Smooth muscle cell (in vitro differentiated cells): ENCODE data around the gene GPR108. TPM values are rescaled to one million over a fixed set of nuclear protein-coding genes. Genes with fewer than 3 reads are reported as not detected.
"Not testable (repeated sequence)": the region's sequence is repeated elsewhere in the genome, so short reads cannot be mapped to it uniquely, and the experiment has no call there.

Source experiments
- DNase-seq: peaks from one replicate; lab custom pipeline; 2025; ENCODE audit not compliant: unreplicated experiment; lab: John Stamatoyannopoulos, UW
- H2AFZ ChIP-seq: fragments of 200-600 bp; sonication (generic); 2 replicates; pipeline ENCODE4 v1.6.0; 2016; ENCODE audit warnings: antibody characterized with exemption, low read depth, mild to moderate bottlenecking
- H3F3A ChIP-seq: fragments of 200-600 bp; sonication (generic); 2 replicates; pipeline ENCODE4 v1.6.0; 2017; ENCODE audit warnings: antibody characterized with exemption, low read depth
- H3K27ac ChIP-seq: fragments of 200-600 bp; sonication (generic); 2 replicates; pipeline ENCODE4 v1.5.1; 2016; ENCODE audit warnings: low read depth, mild to moderate bottlenecking
- H3K27me3 ChIP-seq: fragments of 200-600 bp; sonication (generic); 2 replicates; pipeline ENCODE4 v1.6.1; 2016; ENCODE audit warnings: low read depth, mild to moderate bottlenecking
- H3K36me3 ChIP-seq: fragments of 200-600 bp; sonication (generic); 2 replicates; pipeline ENCODE4 v1.5.1; 2016; ENCODE audit warnings: low read depth
- H3K4me1 ChIP-seq: fragments of 200-600 bp; sonication (generic); 2 replicates; pipeline ENCODE4 v1.5.1; 2016; ENCODE audit warnings: low read depth
- H3K4me2 ChIP-seq: fragments of 200-600 bp; sonication (generic); 2 replicates; pipeline ENCODE4 v1.6.0; 2016; ENCODE audit warnings: mild to moderate bottlenecking
- H3K4me3 ChIP-seq: fragments of 200-600 bp; sonication (generic); 2 replicates; pipeline ENCODE4 v1.5.1; 2016; ENCODE audit warnings: mild to moderate bottlenecking
- H3K79me2 ChIP-seq: fragments of 200-600 bp; sonication (generic); 2 replicates; pipeline ENCODE4 v1.6.0; 2016; ENCODE audit warnings: low read depth, mild to moderate bottlenecking
- H3K9ac ChIP-seq: fragments of 200-600 bp; sonication (generic); 2 replicates; pipeline ENCODE4 v1.6.0; 2016; ENCODE audit warnings: low read depth
- H3K9me3 ChIP-seq: fragments of 200-600 bp; sonication (generic); replicated peaks from 2 replicates; pipeline ENCODE4 v1.5.1; 2016; ENCODE audit warnings: low read depth
- H4K20me1 ChIP-seq: fragments of 200-600 bp; sonication (generic); 2 replicates; pipeline ENCODE4 v1.6.0; 2016; ENCODE audit warnings: low read depth
- WGBS: methylation state at CpG from one replicate; pipeline ENCODE4 v1.1.7; 2016; ENCODE audit warnings: low lambda C conversion rate; 5-methylcytosine and 5-hydroxymethylcytosine counted together
- polyA plus RNA-seq: library from polyadenylated mRNA; unstranded; fragments of >200 nt; fragmentation: Nextera tagmentation; extraction: Ambion mirVana; gene quantifications from 2 replicates; pipeline ENCODE4 v1.2.1, GENCODE V29; 2016
- total RNA-seq: library from RNA; depleted of rRNA; stranded (reverse); fragments of >200 nt; gene quantifications from 2 replicates; pipeline ENCODE4 v1.2.3, GENCODE V29; 2014
- TF ChIP-seq, protein P1 (sequence below): fragments of 200-600 bp; sonication (generic); IDR thresholded peaks from 2 replicates; pipeline ENCODE4 v1.5.1; 2017; ENCODE audit warnings: borderline replicate concordance, mild to moderate bottlenecking, antibody characterized with exemption; ENCODE audit not compliant: insufficient read depth, poor library complexity, severe bottlenecking

Gene GPR108
- total and polyA plus RNA-seq, 2 experiments from 2014 or later, result 34.4 to 62.1 TPM

DNA sequence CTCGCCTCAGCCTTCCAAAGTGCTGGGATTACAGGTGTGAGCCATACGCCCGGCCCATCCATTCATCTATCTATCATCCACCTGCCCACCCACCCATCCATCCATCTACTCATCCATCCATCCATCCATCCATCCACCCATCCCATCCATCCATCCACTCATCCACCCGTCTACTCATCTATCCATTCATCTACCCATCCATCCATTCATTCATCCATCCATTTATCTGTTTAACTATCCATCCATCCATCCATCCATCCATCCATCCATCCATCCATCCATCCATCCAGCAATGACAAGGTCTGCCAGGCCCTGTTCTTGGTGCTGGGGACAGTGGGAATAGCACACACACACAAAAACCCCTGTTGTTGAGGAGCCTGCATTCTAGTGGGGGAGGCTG, 39.6 kb upstream of the GPR108 start:
- Histone ChIP-seq H3K27ac (no peak overlapping the region), H3K4me3 (no peak overlapping the region), H3K9ac (no peak overlapping the region), H3F3A (no peaks in the 10 kb centered on the region), H3K4me1 (no peaks in the 10 kb centered on the region), H3K4me2 (no peak overlapping the region), H3K27me3 (no peaks in the 10 kb centered on the region), H3K36me3 (no peaks in the 10 kb centered on the region), H3K9me3 (no peaks in the 10 kb centered on the region), H4K20me1 (no peaks in the 10 kb centered on the region), H2AFZ (no peak overlapping the region), H3K79me2 (no peaks in the 10 kb centered on the region)
- TF ChIP-seq, protein P1, sequence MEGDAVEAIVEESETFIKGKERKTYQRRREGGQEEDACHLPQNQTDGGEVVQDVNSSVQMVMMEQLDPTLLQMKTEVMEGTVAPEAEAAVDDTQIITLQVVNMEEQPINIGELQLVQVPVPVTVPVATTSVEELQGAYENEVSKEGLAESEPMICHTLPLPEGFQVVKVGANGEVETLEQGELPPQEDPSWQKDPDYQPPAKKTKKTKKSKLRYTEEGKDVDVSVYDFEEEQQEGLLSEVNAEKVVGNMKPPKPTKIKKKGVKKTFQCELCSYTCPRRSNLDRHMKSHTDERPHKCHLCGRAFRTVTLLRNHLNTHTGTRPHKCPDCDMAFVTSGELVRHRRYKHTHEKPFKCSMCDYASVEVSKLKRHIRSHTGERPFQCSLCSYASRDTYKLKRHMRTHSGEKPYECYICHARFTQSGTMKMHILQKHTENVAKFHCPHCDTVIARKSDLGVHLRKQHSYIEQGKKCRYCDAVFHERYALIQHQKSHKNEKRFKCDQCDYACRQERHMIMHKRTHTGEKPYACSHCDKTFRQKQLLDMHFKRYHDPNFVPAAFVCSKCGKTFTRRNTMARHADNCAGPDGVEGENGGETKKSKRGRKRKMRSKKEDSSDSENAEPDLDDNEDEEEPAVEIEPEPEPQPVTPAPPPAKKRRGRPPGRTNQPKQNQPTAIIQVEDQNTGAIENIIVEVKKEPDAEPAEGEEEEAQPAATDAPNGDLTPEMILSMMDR, result no peak
- no peak for DNase-seq
- 88% methylated on average over 4 of the region's 4 CpGs for WGBS

DNA sequence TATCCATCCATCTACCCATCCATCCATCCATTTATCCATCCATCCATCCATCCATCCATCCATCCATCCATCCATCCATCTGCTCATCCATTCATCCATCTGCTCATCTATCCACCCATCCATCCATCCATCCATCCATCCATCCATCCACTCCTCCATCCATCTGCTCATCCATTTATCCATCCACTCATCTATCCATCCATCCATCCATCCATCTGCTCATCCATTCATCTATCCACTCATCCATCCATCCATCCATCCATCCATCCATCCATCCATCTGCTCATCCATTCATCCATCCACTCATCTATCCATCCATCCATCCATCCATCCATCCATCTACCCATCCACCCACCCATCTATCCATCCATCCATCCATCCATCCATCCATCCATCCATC, 38.7 kb upstream of the GPR108 start:
- not testable (repeated sequence) for H3K9me3 ChIP-seq, H2AFZ ChIP-seq, H3K36me3 ChIP-seq, H3F3A ChIP-seq, H4K20me1 ChIP-seq, H3K79me2 ChIP-seq, H3K4me2 ChIP-seq, H3K9ac ChIP-seq, H3K4me3 ChIP-seq, H3K4me1 ChIP-seq, DNase-seq, H3K27ac ChIP-seq, H3K27me3 ChIP-seq

DNA sequence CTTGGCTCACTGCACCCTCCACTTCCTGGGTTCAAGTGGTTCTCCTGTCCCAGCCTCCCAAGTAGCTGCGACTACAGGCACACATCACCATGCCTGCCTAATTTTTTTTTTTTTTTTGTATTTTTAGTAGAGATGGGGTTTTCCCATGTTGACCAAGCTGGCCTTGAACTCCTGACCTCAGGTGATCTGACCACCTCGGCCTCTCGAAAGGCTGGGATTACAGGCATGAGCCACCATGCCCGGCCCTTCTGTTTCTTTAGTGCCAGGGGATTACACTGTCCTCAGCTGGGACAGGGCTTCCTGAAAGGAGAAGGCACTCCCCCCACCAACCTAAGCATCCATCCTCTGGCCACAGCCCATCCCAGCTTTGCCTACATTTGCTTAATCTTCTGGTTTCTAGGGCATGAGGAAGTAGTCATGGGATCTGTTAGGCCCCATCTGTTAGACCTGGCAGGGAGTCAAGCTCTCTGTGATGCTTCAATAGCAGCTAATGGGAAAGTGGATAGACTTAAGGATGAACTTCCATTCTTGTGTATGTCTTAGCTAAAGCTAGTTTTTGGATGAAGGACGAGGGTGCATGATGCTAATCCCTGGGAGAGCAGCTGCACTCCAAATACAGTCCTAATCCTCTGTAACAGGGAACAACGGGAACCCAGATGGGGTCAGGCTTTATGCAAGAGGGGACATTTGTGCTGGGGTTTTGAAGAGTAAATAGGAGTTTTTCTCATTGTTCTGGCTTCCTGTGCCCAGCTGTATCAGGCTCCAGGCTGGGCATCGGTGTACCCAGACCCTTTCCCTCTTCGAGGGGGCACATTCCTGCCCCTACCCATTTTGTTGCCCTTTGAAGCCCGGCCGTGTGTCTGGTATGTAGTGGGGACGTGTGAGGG, 37.7 kb upstream of the GPR108 start:
- DNase-seq, result no peak

DNA sequence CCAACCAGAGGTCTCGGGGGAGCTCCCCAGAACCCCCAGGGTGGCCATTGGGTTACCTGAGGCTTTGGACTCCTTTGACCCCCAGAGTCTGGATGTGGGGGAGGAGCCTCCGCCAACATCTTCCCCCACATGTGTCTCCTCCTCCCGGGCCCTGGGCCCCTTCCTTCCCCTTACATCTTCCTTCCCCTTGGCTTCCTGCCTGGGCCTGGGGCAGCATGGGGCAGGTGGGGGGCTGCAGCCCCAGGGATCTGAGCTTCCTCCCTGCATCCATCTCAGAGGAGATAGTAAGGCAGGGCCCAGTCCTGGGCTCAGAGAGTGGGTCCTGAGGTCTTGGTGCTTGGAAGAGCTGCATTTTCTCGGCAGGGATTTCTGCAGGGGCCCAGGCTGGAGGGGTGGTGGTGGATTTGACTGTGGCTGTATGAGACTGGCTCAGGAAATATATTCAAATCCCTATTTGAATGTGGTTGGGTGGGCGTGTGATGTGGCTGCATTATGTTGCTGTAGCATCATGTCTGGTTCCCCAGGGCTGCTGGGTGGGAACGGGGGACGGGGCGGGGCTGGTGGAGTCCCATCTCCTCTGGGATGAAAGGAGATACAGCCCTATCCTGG, 36.0 kb upstream of the GPR108 start:
- Histone ChIP-seq H3K36me3 (no peaks in the 10 kb centered on the region), H3K4me1 (no peaks in the 10 kb centered on the region), H3K9ac (no peak overlapping the region), H3K27me3 (no peaks in the 10 kb centered on the region), H3K27ac (no peak overlapping the region), H3K9me3 (no peaks in the 10 kb centered on the region), H2AFZ (no peak overlapping the region), H3K4me2 (no peak overlapping the region), H3F3A (no peaks in the 10 kb centered on the region), H3K4me3 (no peak overlapping the region), H4K20me1 (no peaks in the 10 kb centered on the region), H3K79me2 (no peaks in the 10 kb centered on the region)
- TF ChIP-seq, protein P1, result no peak
- WGBS, result 82% methylated on average over 8 of the region's 8 CpGs
- no peak for DNase-seq

More for the DNA sequence above, 37.7 kb upstream of the GPR108 start:
- no peak overlapping the region for H2AFZ ChIP-seq
- no peaks in the 10 kb centered on the region for H3K36me3 ChIP-seq
- no peaks in the 10 kb centered on the region for H3K4me1 ChIP-seq
- H3K79me2 ChIP-seq, result no peaks in the 10 kb centered on the region
- H3K4me3 ChIP-seq, result no peak overlapping the region
- H3K9me3 ChIP-seq, result no peaks in the 10 kb centered on the region
- no peak overlapping the region for H3K4me2 ChIP-seq
- no peaks in the 10 kb centered on the region for H4K20me1 ChIP-seq
- TF ChIP-seq, protein P1, result no peak
- H3K9ac ChIP-seq, result no peak overlapping the region
- WGBS, result 85% methylated on average over 11 of the region's 11 CpGs
- no peak overlapping the region for H3K27ac ChIP-seq
- H3F3A ChIP-seq, result no peaks in the 10 kb centered on the region
- no peaks in the 10 kb centered on the region for H3K27me3 ChIP-seq
